GM23338 (cell line): ENCODE results near the gene TMCO4. TPM values are rescaled to one million over a fixed set of nuclear protein-coding genes. Genes with fewer than 3 reads are reported as not detected.

ENCODE experiments used
- ATAC-seq: fragments of 200-7000 bp; cut with Tn5 transposase; 3 replicates; pipeline ENCODE4 v1.9.1; 2020
- DNase-seq: peaks from one replicate; pipeline ENCODE4 v3.0.0-alpha.2; 2015; ENCODE audit warnings: low spot score
- H2AFZ ChIP-seq: fragments of 200-600 bp; sonication (generic); 2 replicates; pipeline ENCODE4 v1.8.0; 2016; ENCODE audit warnings: antibody characterized with exemption, mild to moderate bottlenecking, moderate library complexity
- H3F3A ChIP-seq: fragments of 200-600 bp; sonication (generic); replicated peaks from 2 replicates; pipeline ENCODE4 v1.8.0; 2017; ENCODE audit warnings: antibody characterized with exemption, mixed run types, low read depth
- H3K27ac ChIP-seq: fragments of 200-600 bp; sonication (generic); 2 replicates; pipeline ENCODE4 v1.6.1; 2016; ENCODE audit warnings: low read depth
- H3K27me3 ChIP-seq: fragments of 200-600 bp; sonication (generic); 2 replicates; pipeline ENCODE4 v1.8.0; 2016; ENCODE audit warnings: mild to moderate bottlenecking, mixed run types, moderate library complexity; ENCODE audit not compliant: insufficient read depth
- H3K36me3 ChIP-seq: fragments of 200-600 bp; sonication (generic); 2 replicates; pipeline ENCODE4 v1.8.0; 2016; ENCODE audit warnings: mild to moderate bottlenecking; ENCODE audit not compliant: insufficient read depth
- H3K4me1 ChIP-seq: fragments of 200-600 bp; sonication (generic); 2 replicates; pipeline ENCODE4 v1.8.0; 2016; ENCODE audit warnings: mild to moderate bottlenecking, moderate library complexity; ENCODE audit not compliant: insufficient read depth
- H3K4me2 ChIP-seq: fragments of 200-600 bp; sonication (generic); 2 replicates; pipeline ENCODE4 v1.7.1; 2017; ENCODE audit warnings: mixed run types
- H3K4me3 ChIP-seq: fragments of 200-600 bp; sonication (generic); 2 replicates; pipeline ENCODE4 v1.6.1; 2016; ENCODE audit warnings: mixed run types
- H3K79me2 ChIP-seq: fragments of 200-600 bp; sonication (generic); replicated peaks from 2 replicates; pipeline ENCODE4 v1.8.0; 2017; ENCODE audit warnings: mild to moderate bottlenecking; ENCODE audit not compliant: insufficient read depth
- H3K9me2 ChIP-seq: fragments of 200-600 bp; sonication (generic); 2 replicates; pipeline ENCODE4 v1.8.0; 2017; ENCODE audit not compliant: insufficient read depth
- H4K20me1 ChIP-seq: fragments of 200-600 bp; sonication (generic); replicated peaks from 2 replicates; pipeline ENCODE4 v1.8.0; 2017; ENCODE audit warnings: mild to moderate bottlenecking; ENCODE audit not compliant: insufficient read depth
- H3K27ac Mint-ChIP-seq: 2 replicates; pipeline ENCODE4 v1.8.0; 2020; ENCODE audit warnings: inconsistent platforms, mild to moderate bottlenecking, moderate library complexity, mixed read lengths
- H3K27me3 Mint-ChIP-seq: 3 replicates; pipeline ENCODE4 v1.8.0; 2022; ENCODE audit warnings: low read depth, mild to moderate bottlenecking, moderate library complexity, mixed read lengths, inconsistent platforms; ENCODE audit not compliant: insufficient read depth, poor library complexity
- H3K36me3 Mint-ChIP-seq: 3 replicates; pipeline ENCODE4 v1.8.0; 2021; ENCODE audit warnings: low read depth, mild to moderate bottlenecking, inconsistent platforms, moderate library complexity, mixed read lengths
- H3K4me1 Mint-ChIP-seq: 3 replicates; pipeline ENCODE4 v1.8.0; 2020; ENCODE audit warnings: mild to moderate bottlenecking, inconsistent platforms, mixed read lengths
- H3K4me3 Mint-ChIP-seq: 3 replicates; pipeline ENCODE4 v1.8.0; 2021; ENCODE audit warnings: moderate library complexity, mild to moderate bottlenecking, inconsistent platforms, mixed read lengths
- H3K9me3 Mint-ChIP-seq: 3 replicates; pipeline ENCODE4 v1.8.0; 2020; ENCODE audit warnings: moderate library complexity, mild to moderate bottlenecking, inconsistent platforms, mixed read lengths
- CREB1 ChIP-seq: fragments of 250-450 bp; sonication (Bioruptor Pico); IDR thresholded peaks from 2 replicates; pipeline ENCODE4 v1.5.0; 2020; ENCODE audit warnings: low read depth, mild to moderate bottlenecking, moderate library complexity
- CTCF ChIP-seq, 2 experiments: fragments of 200-600 bp in 1 of 2; sonication (generic) in 1 of 2; conservative IDR thresholded peaks; 2 replicates each; pipeline versions ENCODE4 v1.5.1 to v1.6.1; 2016 to 2017; ENCODE audit warnings: antibody characterized with exemption in 2 of 2, low read depth in 2 of 2, mild to moderate bottlenecking in 2 of 2, moderate library complexity in 1 of 2
- ETS1 ChIP-seq: IDR thresholded peaks from 2 replicates; pipeline ENCODE4 v1.6.1; 2016; ENCODE audit warnings: antibody characterized with exemption
- EZH2 ChIP-seq: fragments of 200-600 bp; sonication (generic); IDR thresholded peaks from one replicate; pipeline ENCODE4 v1.8.0; 2017; ENCODE audit warnings: antibody characterized with exemption, mild to moderate bottlenecking, low read depth; ENCODE audit not compliant: unreplicated experiment
- EZH2phosphoT487 ChIP-seq: fragments of 200-600 bp; sonication (generic); IDR thresholded peaks from one replicate; pipeline ENCODE4 v1.8.1; 2018; ENCODE audit warnings: antibody characterized with exemption; ENCODE audit not compliant: unreplicated experiment
- JUNB ChIP-seq: IDR thresholded peaks from one replicate; pipeline ENCODE4 v1.6.1; 2016; ENCODE audit warnings: antibody characterized with exemption; ENCODE audit not compliant: unreplicated experiment
- NANOG ChIP-seq: IDR thresholded peaks from 2 replicates; pipeline ENCODE4 v1.6.1; 2016; ENCODE audit warnings: antibody characterized with exemption, borderline replicate concordance
- POLR2AphosphoS5 ChIP-seq: IDR thresholded peaks from 2 replicates; pipeline ENCODE4 v1.6.1; 2016; ENCODE audit warnings: antibody characterized with exemption, low read depth
- REST ChIP-seq: IDR thresholded peaks from one replicate; pipeline ENCODE4 v1.6.1; 2018; ENCODE audit warnings: antibody characterized with exemption; ENCODE audit not compliant: unreplicated experiment
- STAT1 ChIP-seq: IDR thresholded peaks from one replicate; pipeline ENCODE4 v1.6.1; 2016; ENCODE audit warnings: antibody characterized with exemption; ENCODE audit not compliant: unreplicated experiment
- ZNF114 ChIP-seq: fragments of 250-450 bp; sonication (Bioruptor Pico); IDR thresholded peaks from 2 replicates; pipeline ENCODE4 v1.5.0; 2020; ENCODE audit warnings: mild to moderate bottlenecking, moderate library complexity
- ZNF331 ChIP-seq: fragments of 250-450 bp; sonication (Bioruptor Pico); IDR thresholded peaks from 2 replicates; pipeline ENCODE4 v1.5.0; 2020; ENCODE audit warnings: low read depth, mild to moderate bottlenecking, moderate library complexity
- ZNF462 ChIP-seq: fragments of 250-450 bp; sonication (Bioruptor Pico); IDR thresholded peaks from 2 replicates; pipeline ENCODE4 v1.5.0; 2020; ENCODE audit warnings: mild to moderate bottlenecking, moderate library complexity
- polyA plus RNA-seq: library from polyadenylated mRNA; unstranded; fragments of >200 nt; fragmentation: Nextera tagmentation; extraction: Ambion mirVana; gene quantifications from 2 replicates; pipeline ENCODE4 v1.2.1, GENCODE V29; 2016
- total RNA-seq: library from RNA; depleted of rRNA; stranded (reverse); fragments of >200 nt; shearing (Covaris generic); gene quantifications from 2 replicates; pipeline ENCODE4 v1.2.3, GENCODE V29; 2014

The TMCO4 gene
- total and polyA plus RNA-seq, 2 experiments from 2014 or later: 2.6 to 6.9 TPM

GRCh38 chr1:19792237-19793002, 7.3 kb downstream of the TMCO4 start:
- no peaks in the 10 kb centered on the region for H3K79me2 ChIP-seq
- no peaks in the 10 kb centered on the region; the same call in 1 of the 2 replicates for H4K20me1 ChIP-seq
- H3K27ac ChIP-seq: no peak overlapping the region
- peaks cover 11% of the 10 kb centered on the region for H3K27me3 Mint-ChIP-seq
- H3K9me3 Mint-ChIP-seq: no peaks in the 10 kb centered on the region; the same call in 2 of the 3 replicates
- no peak overlapping the region for H3K4me3 Mint-ChIP-seq
- H3K4me2 ChIP-seq: no peak overlapping the region
- no peak overlapping the region for H2AFZ ChIP-seq
- TF ChIP-seq REST (no peak), POLR2AphosphoS5 (no peak), NANOG (no peak), STAT1 (no peak), ZNF114 (CRISPR knock-in tag) (no peak), CREB1 (CRISPR knock-in tag) (no peak), ZNF331 (CRISPR knock-in tag) (no peak), ETS1 (no peak), EZH2 (no peak), EZH2phosphoT487 (no peak), ZNF462 (CRISPR knock-in tag) (no peak), JUNB (no peak), CTCF (conservative IDR thresholded peaks at IDR 0.05; ENCODE audit: low read depth in 2 of 2) (no peak)
- no peak overlapping the region for H3K27ac Mint-ChIP-seq
- ATAC-seq: no peak
- H3K36me3 ChIP-seq: no peaks in the 10 kb centered on the region
- H3K36me3 Mint-ChIP-seq: no peaks in the 10 kb centered on the region; the same call in 1 of the 3 replicates
- no peaks in the 10 kb centered on the region for H3K27me3 ChIP-seq
- H3K4me3 ChIP-seq: no peak overlapping the region
- H3K4me1 Mint-ChIP-seq: peaks cover 7% of the 10 kb centered on the region; the same call in 2 of the 3 replicates
- DNase-seq: no peak
- H3K9me2 ChIP-seq: no peaks in the 10 kb centered on the region; the same call in 1 of the 2 replicates
- H3F3A ChIP-seq: no peaks in the 10 kb centered on the region; the same call in 1 of the 2 replicates
- peaks cover 6% of the 10 kb centered on the region for H3K4me1 ChIP-seq
